ENCODE data around the gene RNF5. TPM values are rescaled to one million over a fixed set of nuclear protein-coding genes. Genes with fewer than 3 reads are reported as not detected.
A peak's percentile ranks its signal among the peaks of the same experiment; 100 is the strongest.

Gene RNF5
- polyA plus RNA-seq, 1 donor from 2014 or later, result 369 TPM

- no peak overlapping the region for H2AFZ ChIP-seq (ENCODE audit: low read depth, low read length)
- no peak for TF ChIP-seq MXI1 (conservative IDR thresholded peaks at IDR 0.05; ENCODE audit: poor library complexity, severe bottlenecking)
- peak; percentile 10 for TF ChIP-seq POLR2AphosphoS5 (IDR thresholded peaks at IDR 0.05)
- no peaks in the 10 kb centered on the region for H3K9me2 ChIP-seq (ENCODE audit: insufficient read depth, low read length)
- no peaks in the 10 kb centered on the region for H3K27me3 ChIP-seq (ENCODE audit: insufficient read depth, low read depth, low read length)
- no peaks in the 10 kb centered on the region for H4K20me1 ChIP-seq (ENCODE audit: insufficient read depth)
- no peaks in the 10 kb centered on the region for H3K9me3 ChIP-seq (ENCODE audit: low read length)
- H3K4me3 ChIP-seq (ENCODE audit: low read length), result no peak overlapping the region
- H3K36me3 ChIP-seq (ENCODE audit: insufficient read depth, low read length), result no peaks in the 10 kb centered on the region
- no peaks in the 10 kb centered on the region for H3K79me2 ChIP-seq (replicated peaks; ENCODE audit: insufficient read depth, low read length)
- H3F3A ChIP-seq (ENCODE audit: insufficient read depth, low read length, poor library complexity, severe bottlenecking), result no peaks in the 10 kb centered on the region
- H3K27ac ChIP-seq (ENCODE audit: low read length), result no peak overlapping the region
- H3K9ac ChIP-seq (ENCODE audit: low read length), result no peak overlapping the region
- no peak overlapping the region for H3K4me2 ChIP-seq (ENCODE audit: low read length)
Measured at GRCh38 chr6:32163559-32164258, 14.5 kb upstream of the RNF5 start.

DNA sequence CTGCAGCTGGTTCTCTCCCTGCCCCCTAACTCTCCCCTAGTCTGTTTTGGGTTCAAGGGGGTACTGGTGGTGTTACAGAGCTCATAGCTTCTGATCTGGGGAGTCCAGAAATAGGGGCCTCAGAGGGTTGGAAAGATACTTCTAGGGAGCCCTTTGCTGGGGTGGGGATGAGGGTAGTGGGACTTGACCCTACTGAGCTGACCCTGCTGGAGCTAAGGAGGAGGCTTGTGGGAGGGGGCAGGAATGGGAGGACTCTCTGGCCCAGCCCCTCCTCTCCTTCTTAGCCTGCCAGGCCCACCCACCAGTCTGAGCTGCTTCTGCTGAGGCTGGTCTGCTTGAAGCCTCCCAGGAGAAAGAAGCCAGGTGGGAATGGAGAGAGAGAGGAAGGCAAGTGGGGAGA lies 13.9 kb upstream of the RNF5 start, which contains the start of gene EGFL8:
TSS of gene EGFL8 (plus strand) at position 301 of the 400 bp plus-strand sequence. CDS start 1,571 bp downstream, outside the sequence.
- Histone ChIP-seq H3K9me3 (ENCODE audit: low read length) (no peaks in the 10 kb centered on the region), H4K20me1 (ENCODE audit: insufficient read depth) (no peaks in the 10 kb centered on the region), H3K27ac (ENCODE audit: low read length) (no peak within 1 kb of the TSS), H3K4me3 (ENCODE audit: low read length) (no peak within 1 kb of the TSS), H3K4me2 (ENCODE audit: low read length) (no peak within 1 kb of the TSS), H3K27me3 (ENCODE audit: insufficient read depth, low read depth, low read length) (no peaks in the 10 kb centered on the region), H3K9ac (ENCODE audit: low read length) (no peak within 1 kb of the TSS), H3K9me2 (ENCODE audit: insufficient read depth, low read length) (no peaks in the 10 kb centered on the region), H2AFZ (ENCODE audit: low read depth, low read length) (no peak within 1 kb of the TSS), H3K36me3 (ENCODE audit: insufficient read depth, low read length) (no peaks in the 10 kb centered on the region), H3F3A (ENCODE audit: insufficient read depth, low read length, poor library complexity, severe bottlenecking) (no peaks in the 10 kb centered on the region), H3K79me2 (replicated peaks; ENCODE audit: insufficient read depth, low read length) (no peaks in the 10 kb centered on the region)
- TF ChIP-seq RAD21 (conservative IDR thresholded peaks at IDR 0.05) (no peak), POLR2AphosphoS5 (IDR thresholded peaks at IDR 0.05) (no peak)
- TF ChIP-seq, protein P1, sequence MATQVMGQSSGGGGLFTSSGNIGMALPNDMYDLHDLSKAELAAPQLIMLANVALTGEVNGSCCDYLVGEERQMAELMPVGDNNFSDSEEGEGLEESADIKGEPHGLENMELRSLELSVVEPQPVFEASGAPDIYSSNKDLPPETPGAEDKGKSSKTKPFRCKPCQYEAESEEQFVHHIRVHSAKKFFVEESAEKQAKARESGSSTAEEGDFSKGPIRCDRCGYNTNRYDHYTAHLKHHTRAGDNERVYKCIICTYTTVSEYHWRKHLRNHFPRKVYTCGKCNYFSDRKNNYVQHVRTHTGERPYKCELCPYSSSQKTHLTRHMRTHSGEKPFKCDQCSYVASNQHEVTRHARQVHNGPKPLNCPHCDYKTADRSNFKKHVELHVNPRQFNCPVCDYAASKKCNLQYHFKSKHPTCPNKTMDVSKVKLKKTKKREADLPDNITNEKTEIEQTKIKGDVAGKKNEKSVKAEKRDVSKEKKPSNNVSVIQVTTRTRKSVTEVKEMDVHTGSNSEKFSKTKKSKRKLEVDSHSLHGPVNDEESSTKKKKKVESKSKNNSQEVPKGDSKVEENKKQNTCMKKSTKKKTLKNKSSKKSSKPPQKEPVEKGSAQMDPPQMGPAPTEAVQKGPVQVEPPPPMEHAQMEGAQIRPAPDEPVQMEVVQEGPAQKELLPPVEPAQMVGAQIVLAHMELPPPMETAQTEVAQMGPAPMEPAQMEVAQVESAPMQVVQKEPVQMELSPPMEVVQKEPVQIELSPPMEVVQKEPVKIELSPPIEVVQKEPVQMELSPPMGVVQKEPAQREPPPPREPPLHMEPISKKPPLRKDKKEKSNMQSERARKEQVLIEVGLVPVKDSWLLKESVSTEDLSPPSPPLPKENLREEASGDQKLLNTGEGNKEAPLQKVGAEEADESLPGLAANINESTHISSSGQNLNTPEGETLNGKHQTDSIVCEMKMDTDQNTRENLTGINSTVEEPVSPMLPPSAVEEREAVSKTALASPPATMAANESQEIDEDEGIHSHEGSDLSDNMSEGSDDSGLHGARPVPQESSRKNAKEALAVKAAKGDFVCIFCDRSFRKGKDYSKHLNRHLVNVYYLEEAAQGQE (IDR thresholded peaks at IDR 0.05; ENCODE audit: borderline replicate concordance), result no peak

DNA sequence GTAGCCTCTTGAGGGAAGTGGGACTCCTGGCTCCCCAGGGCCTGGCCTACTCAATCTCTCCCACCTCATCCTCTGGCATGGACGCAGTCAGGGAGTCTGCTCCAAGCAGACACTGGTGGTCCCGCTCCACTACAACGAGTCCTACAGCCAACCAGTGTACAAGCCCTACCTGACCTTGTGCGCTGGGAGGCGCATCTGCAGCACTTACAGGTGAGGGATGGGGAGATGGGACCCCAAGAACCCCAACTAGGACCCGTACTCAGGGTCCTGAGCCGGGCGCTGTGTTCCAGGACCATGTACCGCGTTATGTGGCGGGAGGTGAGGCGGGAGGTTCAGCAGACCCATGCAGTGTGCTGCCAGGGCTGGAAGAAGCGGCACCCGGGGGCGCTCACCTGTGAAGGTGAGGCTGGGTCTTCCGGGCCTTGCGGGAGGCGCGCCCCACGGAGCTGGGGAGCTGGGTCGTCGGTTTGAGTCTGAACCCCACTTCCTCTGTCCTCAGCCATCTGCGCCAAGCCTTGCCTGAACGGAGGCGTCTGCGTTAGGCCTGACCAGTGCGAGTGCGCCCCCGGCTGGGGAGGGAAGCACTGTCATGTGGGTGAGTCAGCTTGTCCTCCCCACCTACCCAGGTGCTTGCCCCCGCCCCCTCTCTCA lies 11.7 kb upstream of the RNF5 start:
- no peak overlapping the region for H3K4me3 ChIP-seq (ENCODE audit: low read length)
- H3K27ac ChIP-seq (ENCODE audit: low read length), result no peak overlapping the region
- no peaks in the 10 kb centered on the region for H4K20me1 ChIP-seq (ENCODE audit: insufficient read depth)
- no peaks in the 10 kb centered on the region for H3K9me3 ChIP-seq (ENCODE audit: low read length)
- no peak for TF ChIP-seq CTCF (IDR thresholded peaks at IDR 0.05; ENCODE audit: poor library complexity, severe bottlenecking)
- TF ChIP-seq RAD21 (conservative IDR thresholded peaks at IDR 0.05), result no peak
- no peak for TF ChIP-seq TAF1 (IDR thresholded peaks at IDR 0.05; ENCODE audit: low read depth)
- H3K9ac ChIP-seq (ENCODE audit: low read length), result no peak overlapping the region
- H3K27me3 ChIP-seq (ENCODE audit: insufficient read depth, low read depth, low read length), result no peaks in the 10 kb centered on the region
- H3K4me2 ChIP-seq (ENCODE audit: low read length), result no peak overlapping the region
- H3K79me2 ChIP-seq (replicated peaks; ENCODE audit: insufficient read depth, low read length), result no peaks in the 10 kb centered on the region
- H2AFZ ChIP-seq (ENCODE audit: low read depth, low read length), result no peak overlapping the region
- no peaks in the 10 kb centered on the region for H3K36me3 ChIP-seq (ENCODE audit: insufficient read depth, low read length)
- no peaks in the 10 kb centered on the region for H3K9me2 ChIP-seq (ENCODE audit: insufficient read depth, low read length)
- no peaks in the 10 kb centered on the region for H3F3A ChIP-seq (ENCODE audit: insufficient read depth, low read length, poor library complexity, severe bottlenecking)
